K562 (cell line): ENCODE results near the gene CTDSPL. TPM values are rescaled to one million over a fixed set of nuclear protein-coding genes. Genes with fewer than 3 reads are reported as not detected.

ENCODE experiments used
- ATAC-seq: fragments of 200-7000 bp; cut with Tn5 transposase; 3 replicates; pipeline ENCODE4 v1.9.1; 2020; ENCODE audit warnings: moderate library complexity
- BruUV-seq: library from RNA; stranded (reverse); fragments of 400-500 nt; replicated peaks from 2 replicates; lab custom pipeline; 2021; lab: Mats Ljungman, UMichigan
- CTCF ChIA-PET: fragments of 300-600 bp; formaldehyde crosslinking; extraction: SDS; loops from one replicate; lab custom pipeline; 2021; ENCODE audit warnings: low intra/inter-chr PET ratio; lab: Yijun Ruan, JAX
- POLR2A ChIA-PET: fragments of 300-600, 350-650 bp; sonication (Branson Sonifier 250); formaldehyde crosslinking; extraction: SDS; loops from one replicate; lab custom pipeline; 2021; ENCODE audit warnings: antibody characterized with exemption, inconsistent platforms; lab: Yijun Ruan, JAX
- DNase-seq, 4 experiments: peaks; one replicate each; pipeline versions ENCODE4 v3.0.0 to v3.0.0-alpha.2; 2011 to 2018; ENCODE audit warnings: low spot score in 3 of 4, mixed read lengths in 3 of 4; ENCODE audit errors: extremely low read depth in 1 of 4
- FAIRE-seq: peaks from 2 replicates; lab custom pipeline; 2011; peaks lifted over from hg19 to GRCh38; lab: Jason Lieb, UNC
- H2AFZ ChIP-seq: 2 replicates; pipeline ENCODE4 v1.6.0; 2011; ENCODE audit warnings: low read depth, low read length, control low read depth, inconsistent platforms
- H3K27ac ChIP-seq: fragments of 200-600 bp; 3 replicates; pipeline ENCODE4 v1.8.0; 2011; ENCODE audit warnings: low read depth, mild to moderate bottlenecking, control low read depth, inconsistent platforms, low read length, moderate library complexity, mixed read lengths; ENCODE audit errors: extremely low read depth
- H3K27me3 ChIP-seq, 2 experiments: fragments of 300-600 bp in 1 of 2; 2 replicates in 1 of 2; 3 replicates in 1 of 2; pipeline versions ENCODE4 v1.6.0 to v1.8.0; 2011; ENCODE audit warnings: inconsistent platforms in 2 of 2, low read length in 2 of 2, mild to moderate bottlenecking in 1 of 2, mixed read lengths in 1 of 2, moderate library complexity in 1 of 2; ENCODE audit not compliant: control insufficient read depth in 2 of 2, insufficient read depth in 2 of 2
- H3K36me3 ChIP-seq: fragments of 300-600 bp; 3 replicates; pipeline ENCODE4 v1.8.0; 2011; ENCODE audit warnings: mild to moderate bottlenecking, low read length, inconsistent platforms; ENCODE audit not compliant: control insufficient read depth, insufficient read depth
- H3K4me1 ChIP-seq, 2 experiments: fragments of 200-600 bp in 1 of 2; replicated peaks in 1 of 2; 2 replicates in 1 of 2; 3 replicates in 1 of 2; pipeline versions ENCODE4 v1.5.1 to v1.8.0; 2011; ENCODE audit warnings: inconsistent platforms in 2 of 2, low read length in 2 of 2, mild to moderate bottlenecking in 1 of 2, mixed read lengths in 1 of 2, moderate library complexity in 1 of 2; ENCODE audit not compliant: control insufficient read depth in 2 of 2, insufficient read depth in 2 of 2
- H3K4me2 ChIP-seq: 2 replicates; pipeline ENCODE4 v1.6.1; 2011; ENCODE audit warnings: low read length, control low read depth, inconsistent platforms, mixed read lengths; ENCODE audit not compliant: insufficient read depth
- H3K4me3 ChIP-seq: fragments of 200-600 bp; sonication (generic), shearing (Covaris generic); 2 replicates; pipeline ENCODE4 v1.5.1; 2016; ENCODE audit warnings: control low read depth, inconsistent platforms
- H3K79me2 ChIP-seq: fragments of 200-600 bp; 3 replicates; pipeline ENCODE4 v1.8.0; 2011; ENCODE audit warnings: low read length, inconsistent platforms; ENCODE audit not compliant: control insufficient read depth, insufficient read depth
- H3K9ac ChIP-seq, 2 experiments: 2 replicates each; pipeline versions ENCODE4 v1.6.0 to v1.6.1; 2011; ENCODE audit warnings: low read depth in 2 of 2, low read length in 2 of 2, control low read depth in 1 of 2, inconsistent platforms in 1 of 2, mild to moderate bottlenecking in 1 of 2, mixed read lengths in 1 of 2; ENCODE audit not compliant: insufficient read depth in 1 of 2
- H3K9me1 ChIP-seq: one replicate; pipeline ENCODE4 v1.6.0; 2011; ENCODE audit warnings: inconsistent platforms, mild to moderate bottlenecking, low read length, moderate library complexity; ENCODE audit not compliant: control insufficient read depth, insufficient read depth
- H3K9me3 ChIP-seq: replicated peaks from 2 replicates; pipeline ENCODE4 v1.5.1; 2011; ENCODE audit warnings: low read depth, low read length, inconsistent platforms; ENCODE audit not compliant: control insufficient read depth, insufficient read depth
- H4K20me1 ChIP-seq: replicated peaks from 2 replicates; pipeline ENCODE4 v1.6.1; 2011; ENCODE audit warnings: low read length, inconsistent platforms, mixed read lengths; ENCODE audit not compliant: control insufficient read depth, insufficient read depth
- ARID1B ChIP-seq: fragments of 450-650 bp; IDR thresholded peaks from 2 replicates; pipeline ENCODE4 v1.6.1; 2016; ENCODE audit warnings: antibody characterized with exemption, mild to moderate bottlenecking, inconsistent platforms
- CBX8 ChIP-seq: fragments of 200-600 bp; sonication (generic); IDR thresholded peaks from 2 replicates; pipeline ENCODE4 v1.6.1; 2012; ENCODE audit warnings: borderline replicate concordance, mixed run types, low read depth, mild to moderate bottlenecking, moderate library complexity, mixed read lengths, low read length, control low read depth, inconsistent platforms; ENCODE audit not compliant: poor library complexity, severe bottlenecking; ENCODE audit errors: extremely low read depth
- ELF4 ChIP-seq: fragments of 450-650 bp; formaldehyde crosslinking; IDR thresholded peaks from 2 replicates; pipeline ENCODE4 v1.4.0; 2022; ENCODE audit warnings: missing genetic modification characterization
- ERF ChIP-seq: fragments of 450-650 bp; formaldehyde crosslinking; IDR thresholded peaks from 2 replicates; pipeline ENCODE4 v1.4.0; 2020; ENCODE audit warnings: mild to moderate bottlenecking, mixed read lengths
- FOXK2 ChIP-seq, 2 experiments: fragments of 450-650 bp; IDR thresholded peaks in 1 of 2; conservative IDR thresholded peaks in 1 of 2; 2 replicates each; pipeline ENCODE4 v1.6.1; 2016; ENCODE audit warnings: low read depth in 2 of 2, mild to moderate bottlenecking in 1 of 2
- GTF2A2 ChIP-seq: IDR thresholded peaks from 2 replicates; pipeline ENCODE4 v1.6.1; 2016; ENCODE audit warnings: mild to moderate bottlenecking, missing genetic modification characterization, missing compliant biosample characterization
- MAFF ChIP-seq: IDR thresholded peaks from 2 replicates; pipeline ENCODE4 v1.6.1; 2012; ENCODE audit warnings: low read length, improper control_type of control experiment
- NR2C2 ChIP-seq, 2 experiments: fragments of 200-800 bp in 1 of 2; sonication (Bioruptor generic) in 1 of 2; sonication (generic) in 1 of 2; formaldehyde crosslinking in 1 of 2; IDR thresholded peaks; 2 replicates each; pipeline versions ENCODE4 v1.6.1 to v1.8.0; 2016 to 2022; ENCODE audit warnings: mild to moderate bottlenecking in 1 of 2, missing compliant biosample characterization in 1 of 2, missing genetic modification characterization in 1 of 2, missing genetic modification reagents in 1 of 2
- POLR2A ChIP-seq: fragments of 450-650 bp; conservative IDR thresholded peaks from 2 replicates; pipeline ENCODE4 v1.6.1; 2016
- SAP30 ChIP-seq: fragments of 200-600 bp; sonication (generic); IDR thresholded peaks from 2 replicates; pipeline ENCODE4 v1.6.1; 2012; ENCODE audit warnings: borderline replicate concordance, low read depth, mild to moderate bottlenecking, moderate library complexity, low read length, control low read depth, inconsistent platforms; ENCODE audit not compliant: insufficient read depth, poor library complexity, severe bottlenecking
- SMARCA5 ChIP-seq: fragments of 450-650 bp; IDR thresholded peaks from 2 replicates; pipeline ENCODE4 v1.6.1; 2016
- TARDBP ChIP-seq: fragments of 450-650 bp; IDR thresholded peaks from 2 replicates; pipeline ENCODE4 v1.6.1; 2016
- TCF7L2 ChIP-seq: fragments of 150-350 bp; IDR thresholded peaks from 2 replicates; pipeline ENCODE4 v1.6.1; 2016; ENCODE audit warnings: low read depth, mild to moderate bottlenecking, low read length, moderate library complexity
- WGBS: fragments of 100-300 bp; shearing (Covaris generic); methylation state at CpG from one replicate; pipeline ENCODE4 v1.1.6; 2016; ENCODE audit warnings: low coverage, mixed read lengths; ENCODE audit not compliant: insufficient coverage; ENCODE audit errors: missing lambda C conversion rate; 5-methylcytosine and 5-hydroxymethylcytosine counted together
- in situ Hi-C: fragments of 300-500 bp; cut with MboI; formaldehyde crosslinking; loops from 4 replicates; pipeline ENCODE4 v1.15.0; 2018; ENCODE audit warnings: inconsistent platforms, mixed read lengths
- intact Hi-C: fragments of 100-400 bp; cut with micrococcal nuclease; formaldehyde crosslinking; loops from 2 replicates; pipeline ENCODE4 v1.14.2; 2022
- polyA plus RNA-seq, 8 experiments: library from polyadenylated mRNA; depleted of rRNA in 4 of 8; stranded (reverse) in 5 of 8; unstranded in 3 of 8; fragments of >200 nt; fragmentation: Nextera tagmentation in 2 of 8; fragmentation: Illumina TruSeq in 1 of 8; extraction: Ambion mirVana in 2 of 8; extraction: Trizol in 1 of 8; gene quantifications; 2 replicates each; pipeline versions ENCODE4 v1.2.1 to v1.2.3, GENCODE V29; 2011 to 2014; ENCODE audit warnings: inconsistent platforms in 1 of 8, missing spikeins in 1 of 8
- total RNA-seq, 7 experiments: library from RNA; depleted of rRNA in 6 of 7; stranded (reverse); fragments of >200 nt in 6 of 7; fragmentation: Illumina TruSeq in 2 of 7; extraction: Trizol in 2 of 7; gene quantifications; 2 replicates each; pipeline versions ENCODE4 v1.2.1 to v1.2.3, GENCODE V29; 2011 to 2021; ENCODE audit warnings: low replicate concordance in 1 of 7
- TF ChIP-seq, protein P1 (sequence below): sonication (generic); formaldehyde crosslinking; IDR thresholded peaks from 2 replicates; pipeline ENCODE4 v1.8.1; 2022; ENCODE audit warnings: missing genetic modification reagents
- TF ChIP-seq, protein P2 (sequence below): fragments of 250-450 bp; sonication (Bioruptor Pico); IDR thresholded peaks from 2 replicates; pipeline ENCODE4 v1.8.0; 2022; ENCODE audit warnings: inconsistent platforms, mild to moderate bottlenecking, moderate library complexity, borderline replicate concordance

CTDSPL gene
- total and polyA plus RNA-seq, 9 of the 15 experiments (the other 6 are each of a cell fraction or from before 2014, with no cell fraction given): 5.1 to 19.3 (median 11.3) TPM

DNA sequence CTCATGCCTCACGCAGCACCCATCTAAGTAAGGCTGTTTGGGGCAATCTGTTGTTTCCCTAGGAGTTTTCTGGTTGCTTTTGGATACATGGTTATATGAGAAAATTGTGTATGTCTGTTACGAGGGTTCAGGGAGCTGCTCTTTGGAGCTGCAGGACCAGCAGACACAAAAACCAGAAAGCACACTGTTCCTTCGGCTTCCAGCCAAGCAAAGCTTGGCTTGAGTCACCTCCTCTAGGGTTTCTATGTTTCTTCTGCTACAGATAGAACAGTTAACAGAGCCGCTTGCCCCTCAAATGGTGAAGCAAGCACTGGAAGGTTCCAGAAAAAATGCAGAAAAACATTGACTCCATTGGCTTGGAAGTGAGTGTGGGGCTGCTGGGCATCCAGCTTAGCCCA, 49.2 kb upstream of the CTDSPL start:
- CTCF ChIA-PET: no interaction called here
- ATAC-seq: no peak
- no peak overlapping the region for H3K9ac ChIP-seq

More for the DNA sequence above, 49.2 kb upstream of the CTDSPL start:
- Histone ChIP-seq H3K4me1 (no peaks in the 10 kb centered on the region), H3K79me2 (no peaks in the 10 kb centered on the region), H3K4me3 (no peak overlapping the region), H3K36me3 (no peaks in the 10 kb centered on the region), H3K27ac (no peak overlapping the region), H3K9me1 (no peaks in the 10 kb centered on the region), H2AFZ (no peak overlapping the region), H4K20me1 (no peaks in the 10 kb centered on the region), H3K4me2 (no peak overlapping the region), H3K27me3 (peaks cover 4 to 42% of the 10 kb centered on the region in 2 experiments), H3K9me3 (no peaks in the 10 kb centered on the region)
- BruUV-seq: no TSS peak
- in situ Hi-C loops: no loop called here
- intact Hi-C loops: no loop called here
- 3% methylated on average over 4 of the region's 4 CpGs for WGBS
- POLR2A ChIA-PET: interaction anchor here (0.6 kb wide), 1 partner anchor 20 kb away, joined by 3 read pairs; no protein-coding TSS in a partner anchor
- TF ChIP-seq ARID1B (no peak), ERF (CRISPR knock-in tag) (no peak), SAP30 (no peak), SMARCA5 (no peak), TARDBP (no peak), MAFF (no peak), ELF4 (CRISPR knock-in tag) (no peak), TCF7L2 (no peak), CBX8 (no peak), POLR2A (no peak), NR2C2 (CRISPR knock-in tag; IDR thresholded peaks at IDR 0.05) (no peak), NR2C2 (tag; IDR thresholded peaks at IDR 0.05) (no peak), FOXK2 (conservative IDR thresholded peaks at IDR 0.05 in 1 of 2, IDR thresholded peaks at IDR 0.05 in 1 of 2; ENCODE audit: low read depth in 2 of 2) (no peak), GTF2A2 (tag) (no peak)
- TF ChIP-seq, protein P1, sequence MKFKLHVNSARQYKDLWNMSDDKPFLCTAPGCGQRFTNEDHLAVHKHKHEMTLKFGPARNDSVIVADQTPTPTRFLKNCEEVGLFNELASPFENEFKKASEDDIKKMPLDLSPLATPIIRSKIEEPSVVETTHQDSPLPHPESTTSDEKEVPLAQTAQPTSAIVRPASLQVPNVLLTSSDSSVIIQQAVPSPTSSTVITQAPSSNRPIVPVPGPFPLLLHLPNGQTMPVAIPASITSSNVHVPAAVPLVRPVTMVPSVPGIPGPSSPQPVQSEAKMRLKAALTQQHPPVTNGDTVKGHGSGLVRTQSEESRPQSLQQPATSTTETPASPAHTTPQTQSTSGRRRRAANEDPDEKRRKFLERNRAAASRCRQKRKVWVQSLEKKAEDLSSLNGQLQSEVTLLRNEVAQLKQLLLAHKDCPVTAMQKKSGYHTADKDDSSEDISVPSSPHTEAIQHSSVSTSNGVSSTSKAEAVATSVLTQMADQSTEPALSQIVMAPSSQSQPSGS (CRISPR knock-in tag): no peak
- TF ChIP-seq, protein P2, sequence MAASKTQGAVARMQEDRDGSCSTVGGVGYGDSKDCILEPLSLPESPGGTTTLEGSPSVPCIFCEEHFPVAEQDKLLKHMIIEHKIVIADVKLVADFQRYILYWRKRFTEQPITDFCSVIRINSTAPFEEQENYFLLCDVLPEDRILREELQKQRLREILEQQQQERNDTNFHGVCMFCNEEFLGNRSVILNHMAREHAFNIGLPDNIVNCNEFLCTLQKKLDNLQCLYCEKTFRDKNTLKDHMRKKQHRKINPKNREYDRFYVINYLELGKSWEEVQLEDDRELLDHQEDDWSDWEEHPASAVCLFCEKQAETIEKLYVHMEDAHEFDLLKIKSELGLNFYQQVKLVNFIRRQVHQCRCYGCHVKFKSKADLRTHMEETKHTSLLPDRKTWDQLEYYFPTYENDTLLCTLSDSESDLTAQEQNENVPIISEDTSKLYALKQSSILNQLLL (CRISPR knock-in tag): no peak
- FAIRE-seq: no peak
- no peak for DNase-seq
